H1 (cell line): ENCODE measurements around the gene MIEN1. TPM values are rescaled to one million over a fixed set of nuclear protein-coding genes. Genes with fewer than 3 reads are reported as not detected.
A peak's percentile ranks its signal among the peaks of the same experiment; 100 is the strongest.

Source experiments
- CTCF ChIA-PET: fragments of 300-600 bp; sonication (Branson Sonifier 250); formaldehyde crosslinking; loops from one replicate; lab custom pipeline; 2021; ENCODE audit not compliant: partially characterized antibody; lab: Charles Lee
- POLR2A ChIA-PET: fragments of 300-600 bp; sonication (Branson Sonifier 250); formaldehyde crosslinking; loops from one replicate; lab custom pipeline; 2021; ENCODE audit warnings: inconsistent platforms; ENCODE audit not compliant: partially characterized antibody; lab: Charles Lee
- DNase-seq, 2 experiments: peaks; one replicate each; pipeline versions ENCODE4 v3.0.0 to v3.0.0-alpha.2; 2010 to 2022; ENCODE audit warnings: low spot score in 2 of 2, low read depth in 1 of 2, mixed read lengths in 1 of 2
- FAIRE-seq: peaks from 2 replicates; lab custom pipeline; 2011; peaks lifted over from hg19 to GRCh38; lab: Jason Lieb, UNC
- H2AFZ ChIP-seq: 2 replicates; pipeline ENCODE4 v1.8.1; 2012; ENCODE audit warnings: low read length, inconsistent platforms
- H2AK5ac ChIP-seq: 2 replicates; pipeline ENCODE4 v1.6.1; 2013; ENCODE audit warnings: low read depth, low read length
- H2BK120ac ChIP-seq: replicated peaks from 2 replicates; pipeline ENCODE3; 2013; ENCODE audit warnings: low read depth, low read length, inconsistent platforms
- H2BK12ac ChIP-seq: 2 replicates; pipeline ENCODE4 v1.6.1; 2013; ENCODE audit warnings: low read depth, low read length
- H2BK15ac ChIP-seq: 2 replicates; pipeline ENCODE4 v1.6.1; 2013; ENCODE audit warnings: low read length
- H2BK20ac ChIP-seq: 2 replicates; pipeline ENCODE4 v1.6.1; 2013; ENCODE audit warnings: low read length
- H2BK5ac ChIP-seq: 2 replicates; pipeline ENCODE4 v1.6.1; 2013; ENCODE audit warnings: low read depth, low read length
- H3K14ac ChIP-seq: 2 replicates; pipeline ENCODE4 v1.6.1; 2013; ENCODE audit warnings: inconsistent platforms; ENCODE audit not compliant: insufficient read length
- H3K18ac ChIP-seq: 2 replicates; pipeline ENCODE4 v1.6.1; 2013; ENCODE audit warnings: low read length; ENCODE audit errors: extremely low read depth
- H3K23ac ChIP-seq: 2 replicates; pipeline ENCODE4 v1.6.1; 2013; ENCODE audit warnings: inconsistent platforms; ENCODE audit not compliant: insufficient read length
- H3K23me2 ChIP-seq: 2 replicates; pipeline ENCODE4 v1.6.1; 2013; ENCODE audit warnings: low read depth, low read length
- H3K27ac ChIP-seq: 2 replicates; pipeline ENCODE4 v1.6.1; 2011; ENCODE audit warnings: low read depth, low read length, inconsistent platforms
- H3K27me3 ChIP-seq, 4 experiments: replicated peaks in 1 of 4; 1 replicate in 1 of 4; 2 replicates in 3 of 4; pipeline versions ENCODE4 v1.6.1 to v1.8.1; 2011 to 2013; ENCODE audit warnings: low read length in 3 of 4, mild to moderate bottlenecking in 3 of 4, inconsistent platforms in 2 of 4, mixed read lengths in 2 of 4, moderate library complexity in 1 of 4; ENCODE audit not compliant: control insufficient read depth in 3 of 4, insufficient read depth in 3 of 4; ENCODE audit errors: extremely low read depth in 1 of 4
- H3K36me3 ChIP-seq, 4 experiments: 2 replicates each; pipeline versions ENCODE4 v1.6.1 to v1.8.1; 2011 to 2013; ENCODE audit warnings: mild to moderate bottlenecking in 4 of 4, low read length in 3 of 4, moderate library complexity in 2 of 4, control low read depth in 1 of 4, inconsistent platforms in 1 of 4; ENCODE audit not compliant: insufficient read depth in 4 of 4, control insufficient read depth in 2 of 4
- H3K4ac ChIP-seq: replicated peaks from 2 replicates; pipeline ENCODE3; 2013; ENCODE audit warnings: low read length, low read depth, mixed read lengths, inconsistent platforms; ENCODE audit not compliant: insufficient read length
- H3K4me1 ChIP-seq, 4 experiments: replicated peaks in 1 of 4; 1 replicate in 1 of 4; 2 replicates in 3 of 4; pipeline versions ENCODE4 v1.6.1 to v1.8.1; 2011 to 2013; ENCODE audit warnings: low read length in 3 of 4, inconsistent platforms in 2 of 4, mixed read lengths in 1 of 4; ENCODE audit not compliant: insufficient read depth in 4 of 4, control insufficient read depth in 3 of 4
- H3K4me2 ChIP-seq, 2 experiments: 2 replicates each; pipeline versions ENCODE4 v1.6.1 to v1.8.1; 2011 to 2013; ENCODE audit warnings: low read depth in 2 of 2, low read length in 2 of 2, control low read depth in 1 of 2, inconsistent platforms in 1 of 2, mild to moderate bottlenecking in 1 of 2; ENCODE audit not compliant: insufficient read depth in 1 of 2
- H3K4me3 ChIP-seq, 4 experiments: fragments of 200-600, 300-600 bp in 1 of 4; sonication (generic), shearing (Covaris generic), sonication (Bioruptor Twin) in 1 of 4; 2 replicates each; pipeline versions ENCODE4 v1.5.1 to v1.8.1; 2011 to 2016; ENCODE audit warnings: low read length in 4 of 4, low read depth in 3 of 4, control low read depth in 2 of 4, inconsistent platforms in 2 of 4, mild to moderate bottlenecking in 2 of 4, mixed read lengths in 1 of 4, moderate library complexity in 1 of 4; ENCODE audit not compliant: insufficient read depth in 2 of 4; ENCODE audit errors: extremely low read depth in 1 of 4
- H3K56ac ChIP-seq: replicated peaks from 2 replicates; pipeline ENCODE3; 2013; ENCODE audit warnings: low read depth, mild to moderate bottlenecking, mixed read lengths, low read length, inconsistent platforms; ENCODE audit not compliant: insufficient read length
- H3K79me1 ChIP-seq: 2 replicates; pipeline ENCODE4 v1.6.1; 2013; ENCODE audit warnings: low read depth, low read length, control low read depth
- H3K79me2 ChIP-seq, 2 experiments: 2 replicates each; pipeline versions ENCODE4 v1.6.1 to v1.8.1; 2012 to 2013; ENCODE audit warnings: low read length in 2 of 2, mild to moderate bottlenecking in 2 of 2, inconsistent platforms in 1 of 2; ENCODE audit not compliant: insufficient read depth in 2 of 2, control insufficient read depth in 1 of 2
- H3K9ac ChIP-seq, 4 experiments: replicated peaks in 1 of 4; 1 replicate in 1 of 4; 2 replicates in 3 of 4; pipeline versions ENCODE4 v1.6.1 to v1.8.1; 2011 to 2013; ENCODE audit warnings: low read depth in 3 of 4, low read length in 3 of 4, control low read depth in 2 of 4, mild to moderate bottlenecking in 2 of 4, moderate library complexity in 2 of 4, inconsistent platforms in 1 of 4; ENCODE audit errors: extremely low read depth in 1 of 4
- H3K9me3 ChIP-seq, 2 experiments: 2 replicates each; pipeline versions ENCODE4 v1.6.1 to v1.8.1; 2012 to 2013; ENCODE audit warnings: mild to moderate bottlenecking in 2 of 2, moderate library complexity in 2 of 2, control low read depth in 1 of 2, inconsistent platforms in 1 of 2, low read depth in 1 of 2, low read length in 1 of 2, mixed read lengths in 1 of 2; ENCODE audit not compliant: insufficient read depth in 2 of 2
- H4K20me1 ChIP-seq, 2 experiments: replicated peaks in 1 of 2; 2 replicates each; pipeline versions ENCODE3 to v1.8.1; 2011 to 2013; ENCODE audit warnings: inconsistent platforms in 2 of 2, low read length in 2 of 2, mild to moderate bottlenecking in 1 of 2; ENCODE audit not compliant: insufficient read depth in 2 of 2, control insufficient read depth in 1 of 2
- H4K5ac ChIP-seq: 2 replicates; pipeline ENCODE4 v1.6.1; 2013; ENCODE audit warnings: low read length, low read depth, mixed read lengths, inconsistent platforms; ENCODE audit not compliant: insufficient read length
- H4K8ac ChIP-seq: 2 replicates; pipeline ENCODE4 v1.8.0; 2013; ENCODE audit warnings: mild to moderate bottlenecking, moderate library complexity, low read length, inconsistent platforms; ENCODE audit not compliant: insufficient read depth; ENCODE audit errors: extremely low read depth
- H4K91ac ChIP-seq: replicated peaks from 2 replicates; pipeline ENCODE3; 2013; ENCODE audit warnings: low read length, mixed read lengths, inconsistent platforms; ENCODE audit not compliant: insufficient read length
- POLR2A ChIP-seq, 2 experiments: IDR thresholded peaks; 1 replicate in 1 of 2; 2 replicates in 1 of 2; pipeline ENCODE4 v1.6.1; 2011; ENCODE audit warnings: low read depth in 2 of 2, low read length in 2 of 2, mild to moderate bottlenecking in 2 of 2; ENCODE audit errors: control extremely low read depth in 1 of 2
- POLR2AphosphoS5 ChIP-seq: IDR thresholded peaks from 2 replicates; pipeline ENCODE4 v1.6.1; 2011; ENCODE audit warnings: low read depth, low read length
- WGBS, 2 experiments: shearing (Covaris generic) in 1 of 2; methylation state at CpG; one replicate each; pipeline versions ENCODE4 v1.1.6 to v1.1.7; 2013 to 2015; ENCODE audit warnings: low lambda C conversion rate in 2 of 2, mixed read lengths in 2 of 2, inconsistent platforms in 1 of 2, low coverage in 1 of 2, missing lambda C conversion rate in 1 of 2; ENCODE audit not compliant: insufficient replicate concordance in 2 of 2, insufficient coverage in 1 of 2, insufficient read length in 1 of 2; ENCODE audit errors: extremely low coverage in 1 of 2, missing lambda C conversion rate in 1 of 2; 5-methylcytosine and 5-hydroxymethylcytosine counted together
- polyA plus RNA-seq, 7 experiments: library from polyadenylated mRNA; depleted of rRNA in 3 of 7; stranded (reverse) in 5 of 7; unstranded in 2 of 7; fragments of >200 nt in 5 of 7; fragments of 200-250 nt in 2 of 7; gene quantifications; 1 replicate in 5 of 7; 2 replicates in 1 of 7; 4 replicates in 1 of 7; pipeline versions ENCODE4 v1.2.1 to v1.2.3, GENCODE V29; 2011 to 2013; ENCODE audit warnings: missing spikeins in 2 of 7, mixed read lengths in 2 of 7
- total RNA-seq: library from RNA; stranded (reverse); fragmentation: NEBNext Ultra II Directional; extraction: Animal tissue kit (Norgen Biotek cat#: 25700); gene quantifications from 2 replicates; pipeline ENCODE4 v1.2.1, GENCODE V29; 2021

MIEN1 gene
- total and polyA plus RNA-seq, 2 of the 8 experiments (the other 6 are each of a cell fraction or from before 2014, with no cell fraction given), result 29.6 to 54.9 TPM

GRCh38 chr17:39726617-39727016, 3.7 kb downstream of the MIEN1 start:
- no peaks in the 10 kb centered on the region; the same call in 1 of the 2 replicates for H3K79me1 ChIP-seq
- H3K4me1 ChIP-seq, result peaks cover 0 to 11% (median 4%) of the 10 kb centered on the region in 4 experiments; a peak in 6 of 7 replicates
- no peak overlapping the region for H2BK12ac ChIP-seq
- H3K4ac ChIP-seq, result no peak overlapping the region
- H2BK5ac ChIP-seq, result no peak overlapping the region; the same call in 1 of the 2 replicates
- H2BK20ac ChIP-seq, result no peak overlapping the region
- no peak overlapping the region for H2AK5ac ChIP-seq
- H4K5ac ChIP-seq, result no peak overlapping the region
- H3K79me2 ChIP-seq, result no peaks in the 10 kb centered on the region
- H3K14ac ChIP-seq, result no peak overlapping the region
- H3K27ac ChIP-seq, result no peak overlapping the region
- H3K23me2 ChIP-seq, result peaks cover 5% of the 10 kb centered on the region; the same call in 1 of the 2 replicates
- no peak overlapping the region for H3K4me3 ChIP-seq
- H4K8ac ChIP-seq, result no peak overlapping the region
- FAIRE-seq (no peak), DNase-seq (no peak)
- H2BK120ac ChIP-seq, result no peak overlapping the region
- H3K9ac ChIP-seq, result no peak overlapping the region
- no peaks in the 10 kb centered on the region for H3K9me3 ChIP-seq
- no peak overlapping the region for H3K18ac ChIP-seq
- no peak; the same call in 1 of the 2 replicates for TF ChIP-seq POLR2AphosphoS5
- peak in 1 of 2 experiments; percentile 61; a peak in 1 of 3 replicates for TF ChIP-seq POLR2A (IDR thresholded peaks at IDR 0.05; ENCODE audit: control extremely low read depth in 1 of 2, low read depth in 2 of 2, low read length in 2 of 2)
- TF ChIP-seq, all 59 proteins: peak for 1
- CTCF ChIA-PET, result interaction anchor here (1.1 to 1.2 kb wide), 2 partner anchors 93 to 104 kb away, joined by 3 read pairs; no protein-coding TSS in a partner anchor
- WGBS, 2 experiments, result 89% methylated on average over 9 of the region's 9 CpGs; no CpG with 5 or more reads in 1 of the 2 experiments
- no peaks in the 10 kb centered on the region for H3K27me3 ChIP-seq
- H3K56ac ChIP-seq, result no peak overlapping the region
- no peak overlapping the region for H4K91ac ChIP-seq
- H2AFZ ChIP-seq, result no peak overlapping the region
- H3K36me3 ChIP-seq, result peaks cover 15 to 57% (median 36%) of the 10 kb centered on the region in 4 experiments
- H4K20me1 ChIP-seq, result peaks cover 8 to 20% of the 10 kb centered on the region in 2 experiments
- POLR2A ChIA-PET, result interaction anchor here (1.1 to 1.5 kb wide), 4 partner anchors 16 to 56 kb away, joined by 3 to 5 read pairs (median 4); no protein-coding TSS in a partner anchor
- H3K4me2 ChIP-seq, result no peak overlapping the region
- no peak overlapping the region for H3K23ac ChIP-seq
- no peak overlapping the region for H2BK15ac ChIP-seq
